Hippocampal formation (tissue), 2 donors: ENCODE results near the gene AIF1.
"Not testable (repeated sequence)": the region's sequence is repeated elsewhere in the genome, so short reads cannot be mapped to it uniquely, and the experiment has no call there.

Source experiments
- DNase-seq, 2 donors: peaks; one replicate each; lab custom pipeline; 2025; lab: John Stamatoyannopoulos, UW

The AIF1 gene

DNA sequence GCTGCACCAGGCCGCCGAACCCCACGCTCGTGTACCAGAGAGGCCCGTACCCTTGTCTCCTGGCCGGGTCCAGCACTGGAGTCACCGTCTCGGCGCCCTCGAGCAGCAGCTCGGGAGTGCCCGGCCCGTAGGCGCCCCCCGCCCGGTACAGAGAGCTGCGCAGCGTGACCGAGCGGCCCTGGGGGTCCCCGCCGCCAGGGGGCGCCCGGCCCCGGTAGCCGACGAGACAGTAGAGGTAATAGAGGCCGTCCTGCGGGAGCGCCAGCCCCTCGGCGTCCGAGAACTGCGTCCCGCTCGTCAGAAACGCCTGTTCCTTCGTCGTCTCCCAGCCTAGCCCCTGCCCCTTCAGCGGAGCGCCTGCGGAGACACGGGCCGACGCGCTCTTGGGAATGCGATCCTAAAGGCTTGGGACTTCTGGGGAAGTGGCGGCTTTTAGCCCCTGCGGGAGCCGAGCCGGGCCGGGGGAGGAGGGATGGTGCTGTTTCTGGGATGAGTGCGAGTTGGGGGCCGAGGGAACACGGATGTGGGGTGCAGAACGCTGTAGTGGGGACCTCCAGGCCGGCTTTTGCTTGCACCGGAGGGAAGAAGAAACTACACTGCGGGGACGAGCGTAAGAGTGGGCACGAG lies 34.1 kb upstream of the AIF1 start:
- DNase-seq, result peak; percentile 64 to 81

DNA sequence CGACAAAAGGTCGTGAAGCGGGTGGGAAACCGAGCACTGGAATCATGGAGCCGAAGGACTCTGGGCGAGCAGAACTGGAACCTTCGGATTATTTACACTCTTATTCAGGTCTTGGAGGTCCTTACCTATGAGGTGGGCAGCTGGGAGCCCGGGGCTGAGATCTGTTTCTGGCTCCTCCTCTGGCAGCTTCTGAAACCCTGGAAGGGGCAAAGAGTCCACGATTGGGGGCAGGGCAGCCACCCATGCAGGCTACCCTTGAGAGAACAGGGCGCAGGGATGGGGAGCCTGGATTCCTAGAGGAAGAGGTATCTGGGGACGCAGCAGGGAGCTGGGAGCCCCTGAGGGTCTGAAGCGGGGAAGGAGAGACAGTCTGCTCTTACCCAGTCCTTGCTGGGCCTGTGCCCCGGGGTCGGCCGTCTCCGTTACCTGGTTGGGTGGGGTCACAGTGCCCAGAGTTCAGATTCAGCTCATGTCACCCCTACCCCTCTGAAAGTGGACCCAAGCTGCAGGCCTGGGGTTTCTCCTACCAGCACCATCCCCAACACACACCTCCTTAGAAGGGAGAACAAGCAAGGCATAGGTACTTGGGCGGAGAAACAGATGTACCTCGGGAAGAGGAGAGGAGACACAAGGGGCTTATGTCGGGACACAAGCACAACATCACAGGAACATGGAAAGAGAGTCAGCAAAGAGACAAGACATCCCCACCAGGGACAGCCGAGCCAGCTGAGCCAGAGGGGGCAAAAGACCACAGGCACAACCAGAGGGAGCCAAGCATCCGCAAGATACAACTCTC lies 33.4 kb upstream of the AIF1 start:
- DNase-seq, result no peak

DNA sequence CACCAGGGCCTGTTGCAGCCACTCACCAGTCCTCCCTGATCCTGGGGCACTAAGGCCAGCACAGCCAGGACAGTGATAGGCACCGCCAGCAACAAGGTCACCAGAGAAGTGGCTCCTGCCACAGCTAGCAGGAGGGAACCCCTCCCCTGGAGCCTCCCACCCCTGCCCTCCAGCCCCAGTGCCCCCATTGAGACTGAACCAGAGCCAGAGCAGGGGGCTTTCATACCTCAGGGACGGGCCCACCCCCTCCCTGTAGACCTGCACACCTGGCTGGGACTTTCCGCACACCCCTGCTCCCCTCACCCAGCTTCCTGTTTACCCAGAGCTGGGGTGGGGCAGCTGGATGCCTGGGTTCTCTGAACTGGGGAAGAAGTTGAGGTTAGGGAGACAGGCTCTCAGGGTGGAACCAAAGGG lies 32.8 kb upstream of the AIF1 start, which contains the start of gene LTB:
Gene LTB, minus strand, starts transcription at position 195 of the 414 bp plus-strand sequence. Its CDS starts 7 bp downstream, at position 188.
- no peak for DNase-seq

DNA sequence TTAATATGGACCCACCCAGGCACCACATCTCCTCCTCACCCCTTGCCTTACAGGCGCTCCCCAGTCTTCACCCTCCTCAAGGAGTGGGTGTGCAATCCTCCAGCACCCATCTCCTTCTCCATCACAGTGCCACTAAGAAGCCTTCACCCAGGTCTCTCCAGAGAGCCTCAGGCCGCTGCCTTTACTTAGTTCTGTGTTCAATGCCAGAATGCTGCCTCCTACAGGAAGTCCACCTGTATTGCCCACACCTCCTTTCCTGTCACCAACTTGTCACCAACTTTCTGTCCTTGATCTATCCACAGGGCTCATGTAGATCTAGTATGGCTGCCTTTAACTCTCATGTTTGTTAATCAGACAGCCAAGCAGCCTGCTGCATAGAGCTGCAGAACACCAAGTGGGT lies 29.5 kb upstream of the AIF1 start:
- no peak for DNase-seq

DNA sequence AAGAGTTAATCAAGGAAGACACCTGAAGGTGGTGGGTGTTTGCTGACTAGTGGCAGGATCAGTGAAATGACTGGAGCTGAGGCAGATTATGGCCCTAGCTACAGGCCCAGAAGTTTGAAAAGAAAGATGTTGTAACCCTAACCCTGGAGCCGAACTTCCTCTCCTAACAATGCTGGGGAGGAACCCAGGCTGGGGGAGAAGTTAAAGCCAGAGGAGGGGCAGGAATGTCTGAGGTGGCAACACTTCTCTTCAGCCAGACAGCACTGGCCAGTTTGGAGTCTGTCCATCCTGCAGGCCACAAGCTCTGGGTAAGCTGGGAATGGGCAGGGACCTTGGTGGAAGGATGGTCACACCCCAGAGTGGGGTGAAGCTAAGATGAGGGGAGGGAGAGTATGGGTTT lies 29.0 kb upstream of the AIF1 start, which contains the start of gene LST1:
Gene LST1, plus strand, starts transcription at position 270 of the 400 bp plus-strand sequence. CDS start 1,023 bp downstream, outside the sequence.
- no peak for DNase-seq

DNA sequence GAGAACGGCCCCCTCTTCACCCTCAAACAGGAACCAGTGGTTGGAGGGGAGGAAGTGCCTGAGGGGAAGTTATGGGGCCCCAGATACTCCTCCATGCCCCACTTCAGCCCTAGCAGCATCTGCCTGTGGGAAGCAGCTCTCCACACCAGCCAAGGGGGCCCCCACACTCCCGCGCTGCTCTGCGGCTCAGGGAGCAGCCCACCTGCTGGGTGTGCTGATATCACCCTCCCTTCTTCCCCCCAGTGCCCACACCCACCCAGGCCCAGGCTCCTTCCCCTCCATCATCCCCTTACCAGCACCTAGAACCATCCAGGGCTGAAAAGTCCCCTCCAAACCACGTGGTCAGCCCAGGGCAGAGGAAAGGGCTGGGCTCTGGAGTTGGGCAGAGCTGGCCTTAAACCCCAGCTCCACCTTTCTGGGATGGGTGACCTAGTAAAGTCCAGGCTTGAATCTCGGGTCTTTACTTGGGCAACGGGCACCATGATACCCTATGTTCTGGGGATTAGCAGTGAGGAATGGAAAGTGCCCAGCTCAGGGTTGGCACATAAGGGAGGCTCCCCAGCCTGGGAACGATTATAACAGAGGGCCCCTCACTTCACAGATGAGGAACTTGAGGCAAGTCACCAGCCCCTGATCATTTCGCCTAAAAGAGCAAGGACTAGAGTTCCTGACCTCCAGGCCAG lies 28.3 kb upstream of the AIF1 start:
- no peak for DNase-seq

DNA sequence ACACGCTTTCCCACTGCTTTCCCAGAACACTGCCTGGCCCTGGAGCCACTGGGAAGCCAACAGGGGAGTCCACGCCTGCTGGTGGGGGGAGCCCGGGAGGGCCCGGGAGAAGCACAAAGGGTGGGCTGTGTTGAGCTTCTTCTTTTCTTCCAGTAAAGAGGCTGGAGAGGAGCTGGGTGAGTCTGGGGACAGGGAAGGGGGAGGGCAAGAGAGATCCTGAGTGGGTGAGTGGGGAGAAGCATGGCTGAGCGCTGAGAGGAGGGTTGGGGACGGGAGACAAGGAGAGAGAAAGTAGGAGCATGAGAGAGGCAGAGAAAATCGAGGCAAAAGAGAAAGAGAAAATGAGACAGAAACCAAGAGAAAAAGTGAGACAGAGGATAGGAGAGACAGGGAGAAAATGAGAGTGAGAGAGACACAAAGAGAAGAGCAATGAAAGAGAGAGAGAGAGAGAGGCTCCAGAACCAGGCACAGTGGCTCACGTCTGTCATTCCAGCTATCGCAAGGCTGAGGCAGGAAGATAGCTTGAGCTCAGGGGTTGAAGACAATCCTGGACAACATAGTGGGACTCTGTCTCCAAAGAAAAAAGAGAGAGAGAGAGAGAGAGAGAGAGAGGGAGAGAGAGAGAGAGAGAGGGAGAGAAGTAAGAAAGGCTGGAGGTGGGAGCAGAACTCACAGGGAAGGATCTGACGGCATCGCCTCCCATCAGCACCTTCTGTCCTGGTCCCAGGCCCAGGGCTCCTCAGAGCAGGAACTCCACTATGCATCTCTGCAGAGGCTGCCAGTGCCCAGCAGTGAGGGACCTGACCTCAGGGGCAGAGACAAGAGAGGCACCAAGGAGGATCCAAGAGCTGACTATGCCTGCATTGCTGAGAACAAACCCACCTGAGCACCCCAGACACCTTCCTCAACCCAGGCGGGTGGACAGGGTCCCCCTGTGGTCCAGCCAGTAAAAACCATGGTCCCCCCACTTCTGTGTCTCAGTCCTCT lies 26.9 kb upstream of the AIF1 start:
- DNase-seq, result no peak

DNA sequence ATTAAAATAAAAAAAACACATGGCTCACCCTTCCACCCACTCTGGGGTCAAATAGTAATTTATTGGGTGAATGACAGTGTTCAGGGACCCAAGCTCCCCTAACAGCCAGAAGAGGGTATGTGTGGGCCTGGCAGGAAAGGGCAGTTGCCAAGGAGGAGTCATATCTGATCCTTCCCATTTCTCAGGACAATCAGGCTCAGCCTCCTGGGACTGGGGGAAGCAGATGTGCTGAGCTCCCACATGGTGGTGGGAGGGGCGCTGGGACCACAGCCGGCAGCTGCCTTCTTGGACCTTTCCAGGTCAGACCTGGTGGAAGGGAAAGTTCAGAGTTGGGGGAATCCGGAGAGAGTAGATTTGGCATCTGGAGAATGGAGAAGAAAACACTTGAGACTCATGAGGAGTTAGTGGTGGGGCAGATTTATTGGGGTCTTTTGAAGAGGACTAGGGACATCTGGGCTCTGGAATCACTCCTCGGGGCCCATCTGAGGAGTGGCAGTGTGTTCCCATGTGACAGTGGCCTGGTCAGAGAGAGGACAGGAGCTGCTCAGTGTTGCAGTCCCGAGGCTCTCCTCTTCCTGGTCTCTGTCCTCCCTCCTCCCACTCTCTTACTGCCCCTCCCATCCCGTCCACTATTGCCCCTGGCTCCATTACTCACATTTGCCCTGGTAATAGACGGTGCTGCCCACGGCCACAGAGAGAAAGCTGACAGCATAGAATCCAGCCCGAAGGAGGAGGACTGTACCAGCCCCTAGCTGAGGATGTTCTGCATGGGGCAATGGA lies 26.0 kb upstream of the AIF1 start:
- no peak for DNase-seq

DNA sequence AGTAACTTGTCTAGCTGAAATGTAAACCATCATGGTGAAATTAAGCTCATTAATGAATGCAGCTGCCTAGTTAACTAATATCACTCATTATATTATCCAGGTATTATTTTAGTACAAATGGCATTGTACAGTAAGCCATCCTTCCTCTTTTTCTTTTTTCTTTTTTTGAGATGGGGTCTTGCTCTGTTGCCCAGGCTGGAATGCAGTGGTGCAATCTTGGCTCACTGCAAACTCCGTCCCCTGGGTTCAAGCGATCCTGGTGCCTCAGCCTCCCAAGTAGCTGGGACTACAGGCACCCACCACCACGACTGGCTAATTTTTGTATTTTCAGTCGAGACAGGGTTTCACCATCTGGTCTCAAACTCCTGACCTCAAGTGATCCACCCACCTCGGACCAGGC lies 24.3 kb upstream of the AIF1 start:
- not testable (repeated sequence) for DNase-seq

DNA sequence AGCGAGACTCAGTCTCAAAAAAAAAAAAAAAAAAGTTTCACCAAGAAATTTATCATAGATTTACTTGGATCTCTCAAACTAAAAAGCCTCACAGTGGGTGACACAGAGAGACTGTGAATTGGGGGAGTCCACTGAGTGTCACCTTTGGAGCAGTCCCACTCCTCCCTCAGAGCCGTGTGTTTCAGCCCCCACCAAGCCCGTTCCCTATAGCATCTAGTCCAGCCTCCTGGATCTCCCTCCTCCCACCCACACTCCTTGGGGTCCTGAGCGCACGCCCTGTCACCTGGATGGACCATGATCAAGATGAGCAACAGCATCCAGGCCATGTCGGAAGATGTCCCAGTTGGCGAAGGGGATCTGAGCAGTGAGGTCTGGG lies 22.6 kb upstream of the AIF1 start:
- DNase-seq, result no peak

DNA sequence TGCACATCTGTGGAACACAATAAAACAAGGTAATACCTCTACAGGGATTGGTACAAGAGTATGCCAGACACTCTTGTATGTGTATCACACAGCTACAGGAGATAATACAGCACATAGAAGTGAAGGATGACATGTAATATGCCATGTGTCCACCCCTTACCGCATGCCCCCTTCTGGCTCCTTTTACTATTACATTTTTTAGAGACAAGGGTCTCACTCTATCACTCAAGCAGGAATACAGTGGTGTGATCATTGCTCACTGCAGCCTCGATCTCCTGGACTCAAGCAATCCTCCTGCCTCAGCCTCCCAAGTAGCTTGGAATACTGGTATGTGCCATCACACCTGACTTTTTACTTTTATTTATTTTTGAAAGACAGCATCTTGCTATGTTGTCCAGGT lies 18.0 kb upstream of the AIF1 start:
- no peak for DNase-seq

DNA sequence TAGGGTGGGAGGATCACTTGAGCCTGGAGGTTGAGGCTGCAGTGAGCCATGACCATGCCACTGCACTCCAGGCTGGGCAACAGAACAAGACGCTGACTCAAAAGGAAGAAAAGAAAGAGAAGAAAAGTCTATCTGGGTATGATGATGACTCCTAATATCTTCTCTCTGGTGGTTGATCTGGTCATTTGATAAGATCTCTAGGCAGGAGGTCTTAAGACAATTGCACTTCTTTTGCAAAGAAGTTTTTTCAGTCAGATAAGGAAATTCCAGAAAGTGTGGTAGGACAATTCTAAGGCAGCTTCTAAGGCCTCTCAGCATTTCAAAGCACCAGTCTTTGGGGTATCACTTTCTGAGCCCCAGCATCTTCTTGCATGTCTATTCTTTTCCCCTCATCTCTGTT lies 7.7 kb upstream of the AIF1 start:
- no peak for DNase-seq

DNA sequence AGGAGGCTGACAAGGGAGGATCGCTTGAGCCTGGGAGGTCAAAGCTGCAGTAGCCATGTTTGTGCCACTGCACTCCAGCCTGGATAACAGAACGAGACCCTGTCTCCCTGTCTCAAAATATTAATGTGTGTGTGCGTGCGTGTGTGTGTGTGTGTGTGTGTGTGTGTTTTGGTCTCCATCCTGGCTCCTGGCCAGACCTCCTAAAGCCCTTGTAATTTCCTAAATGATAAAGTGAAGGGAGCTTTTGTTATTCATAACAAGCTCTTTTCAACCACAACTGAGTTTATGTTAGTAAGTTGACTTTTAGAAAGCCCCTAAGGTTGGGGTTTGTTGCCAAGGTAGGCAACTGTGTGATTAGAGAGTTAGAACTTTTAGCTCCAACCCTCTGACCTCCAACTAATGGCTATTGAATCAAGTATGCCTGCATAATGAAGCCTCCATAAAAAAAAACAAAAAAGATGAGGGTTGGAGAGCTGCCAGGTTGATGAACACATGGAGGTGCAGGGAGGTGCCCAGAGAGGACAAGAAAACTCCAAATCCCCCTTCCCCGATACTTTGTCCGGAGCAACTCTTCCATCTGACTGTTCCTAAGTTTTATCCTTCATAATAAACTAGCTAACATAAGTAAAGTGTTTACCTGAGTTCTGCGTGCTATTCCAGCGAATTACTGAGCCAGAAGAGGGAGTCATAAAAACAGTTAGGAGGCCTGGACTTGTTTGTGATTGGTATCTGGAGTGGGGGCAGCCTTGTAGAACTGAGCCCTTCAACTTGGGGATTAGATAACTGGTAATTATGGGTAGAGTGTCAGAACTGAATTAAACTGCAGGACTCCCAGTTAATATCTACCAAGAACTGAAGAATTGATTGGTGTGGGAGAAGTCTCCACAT lies 5.3 kb upstream of the AIF1 start:
- DNase-seq, result no peak

DNA sequence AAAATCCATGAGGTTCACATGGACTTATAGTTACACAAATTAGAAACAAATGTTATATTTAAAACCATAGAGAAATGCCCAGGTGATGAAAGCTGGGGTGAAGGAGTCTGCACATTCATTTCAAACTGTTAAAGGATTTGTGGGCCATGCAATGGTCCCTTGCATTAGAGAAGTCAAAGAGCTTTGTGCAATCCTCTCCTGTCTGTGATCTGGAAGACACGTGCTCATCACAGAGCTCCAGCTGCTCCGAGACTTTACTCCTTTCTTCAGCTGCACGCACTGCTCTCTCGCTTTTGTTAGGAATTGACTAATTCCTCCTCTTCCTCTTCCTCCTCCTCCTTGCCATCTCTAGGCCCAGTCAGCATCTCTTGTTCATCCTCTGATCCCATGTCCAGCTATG lies 4.1 kb upstream of the AIF1 start:
- no peak for DNase-seq

DNA sequence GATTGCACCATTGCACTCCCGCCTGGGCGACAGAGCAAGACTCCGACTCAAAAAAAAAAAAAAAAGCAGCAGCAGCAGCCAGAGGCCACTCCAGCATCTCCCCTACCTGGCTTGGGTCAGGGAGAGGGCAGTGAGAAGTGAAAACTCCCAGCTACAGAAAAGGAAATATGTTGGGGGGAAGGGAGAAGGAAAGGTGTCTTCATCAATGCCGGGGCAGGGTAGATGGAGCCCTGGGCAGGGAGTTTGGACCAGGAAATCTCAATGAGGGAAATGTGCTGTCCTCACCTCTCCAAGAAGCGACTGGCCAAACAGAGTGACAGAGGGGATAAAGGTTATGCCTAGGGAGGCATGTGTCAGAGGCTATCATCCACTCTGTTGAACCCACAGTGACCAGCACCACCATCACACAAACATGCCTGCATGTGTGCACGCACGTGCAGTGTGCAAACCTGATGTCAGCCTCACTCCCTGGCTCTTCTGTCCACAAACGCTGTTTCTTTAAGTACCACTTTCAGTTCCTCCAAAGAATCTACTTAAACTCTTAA lies 887 bp upstream of the AIF1 start:
- peak in 1 of 2 donors; percentile 11 for DNase-seq

DNA sequence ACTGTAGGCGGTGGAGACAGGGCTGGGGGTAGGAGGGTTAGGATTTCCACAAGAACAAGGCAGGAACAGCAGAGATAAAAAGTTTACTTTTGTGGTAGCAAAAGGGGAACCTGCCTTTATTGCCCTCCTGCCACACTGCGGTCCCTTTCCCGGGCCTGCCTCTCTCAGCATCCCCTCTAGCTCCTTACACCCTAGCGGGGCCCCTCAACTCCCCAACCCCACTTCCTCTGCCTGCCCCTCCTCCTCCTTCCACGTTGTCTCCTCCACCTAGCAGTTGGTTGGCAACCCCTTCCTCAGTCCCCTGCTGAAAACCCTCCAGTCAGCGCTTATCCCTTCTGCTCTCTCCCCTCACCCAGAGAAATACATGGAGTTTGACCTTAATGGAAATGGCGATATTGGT lies 714 bp downstream of the AIF1 start:
- DNase-seq, result no peak

DNA sequence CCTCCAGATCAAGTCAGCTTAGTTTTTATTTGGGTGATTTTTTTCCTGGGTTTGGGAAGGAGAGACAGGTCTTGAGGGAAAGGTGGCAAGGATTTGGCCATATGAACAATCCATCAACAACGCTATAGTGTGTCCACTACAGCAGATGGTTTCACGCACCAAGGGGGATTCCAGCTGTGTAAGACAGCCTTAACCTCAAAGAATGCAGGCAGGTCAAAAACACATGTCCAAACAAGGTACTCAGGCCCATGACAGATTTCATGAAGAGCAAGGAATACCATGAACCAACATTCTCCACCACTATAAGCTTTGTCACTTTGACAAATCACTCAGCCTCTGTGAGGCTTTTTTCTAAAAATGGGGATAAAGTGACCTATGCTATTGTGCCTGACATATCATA lies 2.0 kb downstream of the AIF1 start:
- no peak for DNase-seq

DNA sequence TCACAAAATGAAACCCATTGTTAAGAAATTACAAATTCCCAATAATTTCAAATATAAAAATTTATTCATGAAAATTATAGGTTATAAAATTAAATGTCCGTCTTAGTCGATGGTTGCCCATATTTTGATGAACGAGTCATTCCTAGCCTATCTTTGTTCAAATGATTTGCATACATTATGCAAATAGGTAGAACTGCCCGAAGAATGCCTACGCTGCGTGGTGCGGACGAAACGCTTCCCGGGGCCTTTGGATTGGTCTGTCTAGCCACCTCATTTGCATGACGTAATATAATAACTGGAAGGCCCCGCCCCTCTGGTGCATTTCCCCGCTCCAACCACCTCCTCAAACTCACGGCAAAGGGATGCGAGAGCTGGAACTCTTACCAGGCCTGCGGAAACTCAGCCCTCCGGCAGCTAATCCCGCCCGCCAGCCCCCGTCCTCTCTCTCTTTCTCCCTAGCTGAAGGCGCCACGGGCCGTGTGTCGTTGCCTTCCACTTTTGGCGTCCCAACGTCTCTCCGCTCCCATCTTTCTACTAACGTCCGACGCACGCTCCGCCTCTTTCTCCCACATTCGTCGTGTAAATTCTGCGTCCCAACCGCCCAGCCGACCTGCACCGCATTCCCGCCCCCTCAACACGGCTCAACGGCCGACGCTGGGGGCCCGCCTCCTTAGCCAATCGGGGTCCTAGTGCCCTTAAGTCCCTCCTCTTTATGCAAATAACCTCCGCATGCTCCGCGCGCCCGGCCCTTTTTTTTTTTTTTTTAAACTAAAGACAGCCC lies 5.0 kb downstream of the AIF1 start:
- DNase-seq, result peak; percentile 97 to 99
